Suprapubic skin (tissue), 4 donors: ENCODE data around the gene PGAM4. TPM values are rescaled to one million over a fixed set of nuclear protein-coding genes. Genes with fewer than 3 reads are reported as not detected.

ENCODE experiments used
- DNase-seq, 2 donors: peaks; one replicate each; pipeline ENCODE4 v3.0.0-alpha.2; 2019; ENCODE audit warnings: low spot score in 2 of 2
- H3K27ac ChIP-seq: fragments of 200-600 bp; sonication (generic); one replicate; pipeline ENCODE4 v1.5.1; 2019
- H3K27me3 ChIP-seq: fragments of 200-600 bp; sonication (generic); one replicate; pipeline ENCODE4 v1.5.1; 2019
- H3K36me3 ChIP-seq: fragments of 200-600 bp; sonication (generic); one replicate; pipeline ENCODE4 v1.5.1; 2019
- H3K4me1 ChIP-seq: fragments of 200-600 bp; sonication (generic); one replicate; pipeline ENCODE4 v1.5.1; 2019
- H3K4me3 ChIP-seq: fragments of 200-600 bp; sonication (generic); one replicate; pipeline ENCODE4 v1.5.1; 2019; ENCODE audit warnings: mild to moderate bottlenecking
- H3K9me3 ChIP-seq: fragments of 200-600 bp; sonication (generic); one replicate; pipeline ENCODE4 v1.5.1; 2019
- EP300 ChIP-seq: sonication (generic); formaldehyde crosslinking; IDR thresholded peaks from one replicate; pipeline ENCODE4 v1.6.1; 2017; ENCODE audit warnings: antibody characterized with exemption
- POLR2A ChIP-seq, 2 donors: fragments of 450-650 bp; IDR thresholded peaks; one replicate each; pipeline ENCODE4 v1.6.1; 2017; ENCODE audit warnings: antibody characterized with exemption in 2 of 2, mild to moderate bottlenecking in 2 of 2, moderate library complexity in 2 of 2
- POLR2AphosphoS5 ChIP-seq, 3 donors: sonication (generic); formaldehyde crosslinking; IDR thresholded peaks; one replicate each; pipeline ENCODE4 v1.6.1; 2017; ENCODE audit warnings: antibody characterized with exemption in 3 of 3
- WGBS: methylation state at CpG from one replicate; pipeline ENCODE4 v1.1.5; 2018; 5-methylcytosine and 5-hydroxymethylcytosine counted together
- total RNA-seq, 4 donors: library from RNA; depleted of rRNA; stranded (reverse); fragments of >200 nt; gene quantifications; one replicate each; pipeline ENCODE4 v1.1.0, GENCODE V29; 2016
- TF ChIP-seq, protein P1 (sequence below), 2 donors: fragments of 200-600 bp in 1 of 2; fragments of 450-650 bp in 1 of 2; sonication (generic) in 1 of 2; IDR thresholded peaks; one replicate each; pipeline ENCODE4 v1.5.1; 2016 to 2019; ENCODE audit warnings: antibody characterized with exemption in 2 of 2, mild to moderate bottlenecking in 1 of 2, moderate library complexity in 1 of 2

The PGAM4 gene
- total RNA-seq, 4 donors from 2014 or later, result not detected

DNA sequence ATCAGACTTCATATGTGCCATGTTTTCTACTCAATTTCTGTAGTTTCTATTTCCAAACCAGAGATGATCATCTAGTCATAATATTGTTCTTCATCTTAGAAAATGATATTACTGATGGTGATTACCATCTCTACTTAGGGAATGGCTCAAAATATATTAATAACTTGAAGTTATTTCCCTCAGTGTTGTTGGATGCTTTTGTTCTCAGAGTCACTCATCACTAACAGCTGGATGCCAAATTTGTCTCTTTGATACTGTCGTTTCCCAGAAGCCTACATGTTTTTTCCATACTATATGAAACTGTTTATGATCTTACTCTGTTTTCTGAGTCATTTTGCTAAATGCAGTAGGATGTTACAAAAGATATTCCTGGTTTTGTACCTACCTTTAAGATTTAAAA, 8.9 kb downstream of the PGAM4 start:
- TF ChIP-seq POLR2A (IDR thresholded peaks at IDR 0.05) (no peak), EP300 (no peak), POLR2AphosphoS5 (IDR thresholded peaks at IDR 0.05) (no peak)
- TF ChIP-seq, protein P1, sequence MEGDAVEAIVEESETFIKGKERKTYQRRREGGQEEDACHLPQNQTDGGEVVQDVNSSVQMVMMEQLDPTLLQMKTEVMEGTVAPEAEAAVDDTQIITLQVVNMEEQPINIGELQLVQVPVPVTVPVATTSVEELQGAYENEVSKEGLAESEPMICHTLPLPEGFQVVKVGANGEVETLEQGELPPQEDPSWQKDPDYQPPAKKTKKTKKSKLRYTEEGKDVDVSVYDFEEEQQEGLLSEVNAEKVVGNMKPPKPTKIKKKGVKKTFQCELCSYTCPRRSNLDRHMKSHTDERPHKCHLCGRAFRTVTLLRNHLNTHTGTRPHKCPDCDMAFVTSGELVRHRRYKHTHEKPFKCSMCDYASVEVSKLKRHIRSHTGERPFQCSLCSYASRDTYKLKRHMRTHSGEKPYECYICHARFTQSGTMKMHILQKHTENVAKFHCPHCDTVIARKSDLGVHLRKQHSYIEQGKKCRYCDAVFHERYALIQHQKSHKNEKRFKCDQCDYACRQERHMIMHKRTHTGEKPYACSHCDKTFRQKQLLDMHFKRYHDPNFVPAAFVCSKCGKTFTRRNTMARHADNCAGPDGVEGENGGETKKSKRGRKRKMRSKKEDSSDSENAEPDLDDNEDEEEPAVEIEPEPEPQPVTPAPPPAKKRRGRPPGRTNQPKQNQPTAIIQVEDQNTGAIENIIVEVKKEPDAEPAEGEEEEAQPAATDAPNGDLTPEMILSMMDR (IDR thresholded peaks at IDR 0.05), result no peak
- no peaks in the 10 kb centered on the region for H3K9me3 ChIP-seq
- H3K4me1 ChIP-seq, result no peaks in the 10 kb centered on the region
- no peak overlapping the region for H3K4me3 ChIP-seq
- no peaks in the 10 kb centered on the region for H3K36me3 ChIP-seq
- no peak for DNase-seq
- no peak overlapping the region for H3K27ac ChIP-seq
- H3K27me3 ChIP-seq, result no peaks in the 10 kb centered on the region
- WGBS, result 32% methylated on average over 1 of the region's 1 CpG

DNA sequence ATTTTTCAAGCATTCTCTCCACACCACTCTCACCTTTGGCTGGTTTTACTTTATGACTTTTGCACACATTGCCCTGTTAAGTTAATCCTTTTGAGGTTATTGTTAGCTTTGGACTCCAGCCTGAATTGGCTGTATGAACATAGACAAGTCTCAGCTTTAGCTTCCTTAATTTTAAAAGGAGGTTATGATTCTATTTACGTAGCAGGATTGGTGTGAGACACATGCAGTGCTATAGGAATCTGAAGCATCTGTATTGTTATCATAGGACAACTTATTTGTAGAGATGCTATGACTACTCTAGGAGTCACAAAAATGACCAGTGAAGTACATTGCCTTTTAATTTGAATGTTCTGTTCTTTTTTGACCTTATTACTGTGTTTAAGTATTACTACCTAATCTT, 15.7 kb downstream of the PGAM4 start:
- TF ChIP-seq, protein P1 (IDR thresholded peaks at IDR 0.05), result no peak
- TF ChIP-seq POLR2AphosphoS5 (IDR thresholded peaks at IDR 0.05), result no peak
- TF ChIP-seq POLR2A (IDR thresholded peaks at IDR 0.05), result no peak
- no peak for TF ChIP-seq EP300
- Histone ChIP-seq H3K4me3 (no peak overlapping the region), H3K9me3 (no peaks in the 10 kb centered on the region), H3K27me3 (no peaks in the 10 kb centered on the region), H3K4me1 (no peaks in the 10 kb centered on the region), H3K36me3 (no peaks in the 10 kb centered on the region), H3K27ac (no peak overlapping the region)
- 48% methylated on average over 1 of the region's 1 CpG for WGBS
- DNase-seq, result no peak

DNA sequence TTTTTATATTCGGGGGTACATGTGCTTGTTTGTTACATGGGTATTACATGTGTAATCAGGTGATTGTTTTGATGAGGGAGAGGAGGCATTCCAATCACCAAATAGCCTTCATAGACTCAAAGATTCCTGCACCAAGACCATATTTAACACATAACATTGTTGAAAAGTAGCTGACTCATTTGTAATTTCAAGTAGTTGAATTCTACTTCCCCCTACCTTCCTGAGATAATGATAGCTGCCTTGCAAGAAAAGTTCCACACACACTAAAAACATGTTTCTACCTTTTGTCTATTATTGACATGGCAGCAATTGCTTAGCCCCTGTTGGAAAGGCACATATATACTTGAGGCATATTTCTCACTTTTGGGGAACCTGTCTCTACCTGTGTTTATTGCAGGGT, 16.1 kb downstream of the PGAM4 start:
- no peak overlapping the region for H3K27ac ChIP-seq
- DNase-seq, result no peak
- TF ChIP-seq, protein P1 (IDR thresholded peaks at IDR 0.05), result no peak
- no peak for TF ChIP-seq POLR2AphosphoS5 (IDR thresholded peaks at IDR 0.05)
- no peak for TF ChIP-seq POLR2A (IDR thresholded peaks at IDR 0.05)
- no peak for TF ChIP-seq EP300
- H3K4me1 ChIP-seq, result no peaks in the 10 kb centered on the region
- no peaks in the 10 kb centered on the region for H3K9me3 ChIP-seq
- 51% methylated on average over 1 of the region's 1 CpG for WGBS
- H3K4me3 ChIP-seq, result no peak overlapping the region
- H3K27me3 ChIP-seq, result no peaks in the 10 kb centered on the region
- H3K36me3 ChIP-seq, result no peaks in the 10 kb centered on the region

DNA sequence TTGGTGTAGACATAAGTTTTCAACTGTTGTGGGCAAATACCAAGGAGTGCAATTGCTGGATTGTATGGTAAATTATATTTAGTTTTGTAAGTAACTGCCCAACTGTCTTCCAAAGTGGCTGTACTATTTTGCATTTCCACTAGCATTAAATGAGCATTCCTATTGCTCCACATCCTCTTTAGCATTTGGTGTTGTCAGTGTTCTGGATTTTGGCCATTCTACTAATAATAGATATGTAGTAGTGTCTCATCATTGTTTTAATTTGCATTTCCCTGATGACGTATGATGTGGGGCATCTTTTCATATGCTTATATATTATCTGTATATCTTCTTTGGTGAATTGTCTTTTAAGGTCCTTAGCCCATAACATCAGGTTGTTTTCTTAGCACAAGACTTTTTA, 17.3 kb downstream of the PGAM4 start:
- no peaks in the 10 kb centered on the region for H3K27me3 ChIP-seq
- no peaks in the 10 kb centered on the region for H3K36me3 ChIP-seq
- H3K9me3 ChIP-seq, result no peaks in the 10 kb centered on the region
- TF ChIP-seq, protein P1 (IDR thresholded peaks at IDR 0.05), result no peak
- TF ChIP-seq POLR2AphosphoS5 (IDR thresholded peaks at IDR 0.05) (no peak), POLR2A (IDR thresholded peaks at IDR 0.05) (no peak), EP300 (no peak)
- H3K4me1 ChIP-seq, result no peaks in the 10 kb centered on the region
- no peak overlapping the region for H3K27ac ChIP-seq
- 49% methylated on average over 1 of the region's 1 CpG for WGBS
- no peak overlapping the region for H3K4me3 ChIP-seq
- no peak for DNase-seq

DNA sequence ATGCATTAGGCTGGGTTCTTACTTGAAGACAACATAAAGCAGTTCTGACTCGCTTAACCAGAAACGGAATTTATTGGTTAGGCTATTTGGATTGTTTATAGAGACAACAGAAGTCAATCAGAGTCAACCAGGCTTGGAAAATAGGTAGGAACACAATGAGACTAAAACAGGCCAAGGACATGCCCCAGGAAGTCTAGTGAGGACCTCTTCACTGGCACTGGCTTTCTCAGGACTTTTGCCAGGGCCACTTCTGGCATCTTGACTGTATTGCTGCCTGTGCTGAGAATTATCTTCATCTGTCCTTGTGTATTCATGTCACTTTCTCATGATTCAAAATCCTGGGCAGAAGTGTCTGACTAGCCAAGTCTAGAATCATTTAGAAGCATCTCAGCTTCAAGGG, 19.6 kb downstream of the PGAM4 start:
- 60% methylated on average over 2 of the region's 2 CpGs for WGBS
- no peaks in the 10 kb centered on the region for H3K36me3 ChIP-seq
- DNase-seq, result no peak

More for the DNA sequence above, 19.6 kb downstream of the PGAM4 start:
- H3K9me3 ChIP-seq, result no peaks in the 10 kb centered on the region
- no peak overlapping the region for H3K27ac ChIP-seq
- H3K4me1 ChIP-seq, result no peaks in the 10 kb centered on the region
- TF ChIP-seq POLR2AphosphoS5 (IDR thresholded peaks at IDR 0.05) (no peak), EP300 (no peak), POLR2A (IDR thresholded peaks at IDR 0.05) (no peak)
- TF ChIP-seq, protein P1 (IDR thresholded peaks at IDR 0.05), result no peak
- no peak overlapping the region for H3K4me3 ChIP-seq
- no peaks in the 10 kb centered on the region for H3K27me3 ChIP-seq
